ENCODE data around the gene TSHZ2.

The TSHZ2 gene

DNA sequence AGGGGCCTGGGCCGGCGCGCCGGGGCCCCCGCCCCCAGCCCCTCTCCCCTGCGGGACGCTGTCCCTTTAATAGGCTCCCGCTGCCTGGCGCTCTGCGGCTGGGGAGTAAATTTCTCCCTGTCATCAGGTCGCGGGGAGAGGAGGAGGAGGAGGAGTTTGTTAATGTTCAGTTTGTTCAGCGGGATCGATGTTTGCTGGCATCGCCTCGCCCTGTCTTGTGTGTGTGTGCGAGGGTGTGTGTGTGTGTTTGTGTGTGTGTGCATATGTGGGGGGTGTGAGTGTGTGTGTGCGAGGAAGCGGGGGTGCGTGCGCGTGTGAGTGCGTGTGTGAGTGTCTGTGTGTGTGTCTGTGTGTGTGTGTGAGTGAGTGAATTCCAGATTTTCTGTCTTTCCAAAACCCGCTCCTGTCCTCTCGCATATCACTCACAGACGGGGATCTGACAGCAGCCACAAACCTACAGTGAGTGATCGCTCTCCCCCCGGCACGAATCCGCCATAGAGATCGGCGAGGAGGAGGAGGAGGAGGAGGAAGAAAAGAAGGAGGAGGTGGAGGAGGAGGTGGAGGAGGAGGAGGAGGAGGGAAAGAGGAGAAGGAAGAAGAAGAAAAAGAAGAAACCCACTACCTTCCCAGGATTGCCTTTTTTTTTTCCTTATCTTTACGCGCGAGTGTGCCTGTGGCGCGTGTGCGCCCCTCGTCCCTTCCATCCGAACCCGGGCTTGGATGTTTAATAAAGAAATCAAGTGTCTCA is at the start of gene TSHZ2:
Gene TSHZ2, plus strand, starts transcription at position 169 of the 748 bp plus-strand sequence. CDS start 936 bp downstream, outside the sequence.
- DNase-seq (ENCODE audit: low spot score) = no peak

GRCh38 chr20:52922436-52922835 is 49.7 kb upstream of the TSHZ2 start:
- no peak for DNase-seq (ENCODE audit: low spot score)

DNA sequence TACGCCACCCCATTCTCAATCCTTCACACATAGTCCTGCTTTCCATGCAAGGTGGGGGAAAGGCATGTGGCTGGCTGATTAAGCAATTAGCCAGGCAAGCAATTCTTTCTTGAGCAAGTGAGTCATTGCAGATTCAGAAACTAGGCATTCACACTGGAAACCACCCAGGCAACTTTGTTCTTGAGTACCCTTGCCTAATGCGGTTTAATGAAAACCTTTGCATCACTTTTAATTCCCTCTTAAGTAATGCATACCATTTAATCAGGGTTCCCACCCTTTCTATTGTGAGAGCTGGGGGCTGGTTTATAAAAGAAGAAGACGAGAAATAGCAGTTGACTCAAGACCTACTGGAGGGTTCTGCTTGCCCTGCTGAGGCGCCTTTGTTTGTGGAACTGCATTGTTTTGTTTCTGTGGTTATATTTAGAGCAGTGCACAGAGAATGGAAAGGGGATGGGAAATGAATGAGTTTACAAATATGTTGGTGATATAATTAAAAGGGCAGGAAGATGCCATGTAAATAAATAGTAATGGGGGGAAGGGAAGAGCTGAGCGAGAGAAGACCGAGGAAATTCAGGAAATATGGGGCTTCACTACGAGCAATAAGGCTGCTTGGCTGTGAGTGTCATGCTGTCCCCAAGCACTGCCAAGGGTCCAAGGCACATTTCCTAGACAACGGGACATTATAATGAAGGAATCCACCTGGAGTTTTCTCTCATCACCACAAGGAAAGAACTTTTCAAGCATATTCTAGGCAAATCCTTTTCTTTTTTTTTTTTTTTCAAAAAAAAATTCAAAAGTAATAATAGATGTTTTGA is 48.8 kb upstream of the TSHZ2 start:
- no peak for DNase-seq (ENCODE audit: low spot score)

DNA sequence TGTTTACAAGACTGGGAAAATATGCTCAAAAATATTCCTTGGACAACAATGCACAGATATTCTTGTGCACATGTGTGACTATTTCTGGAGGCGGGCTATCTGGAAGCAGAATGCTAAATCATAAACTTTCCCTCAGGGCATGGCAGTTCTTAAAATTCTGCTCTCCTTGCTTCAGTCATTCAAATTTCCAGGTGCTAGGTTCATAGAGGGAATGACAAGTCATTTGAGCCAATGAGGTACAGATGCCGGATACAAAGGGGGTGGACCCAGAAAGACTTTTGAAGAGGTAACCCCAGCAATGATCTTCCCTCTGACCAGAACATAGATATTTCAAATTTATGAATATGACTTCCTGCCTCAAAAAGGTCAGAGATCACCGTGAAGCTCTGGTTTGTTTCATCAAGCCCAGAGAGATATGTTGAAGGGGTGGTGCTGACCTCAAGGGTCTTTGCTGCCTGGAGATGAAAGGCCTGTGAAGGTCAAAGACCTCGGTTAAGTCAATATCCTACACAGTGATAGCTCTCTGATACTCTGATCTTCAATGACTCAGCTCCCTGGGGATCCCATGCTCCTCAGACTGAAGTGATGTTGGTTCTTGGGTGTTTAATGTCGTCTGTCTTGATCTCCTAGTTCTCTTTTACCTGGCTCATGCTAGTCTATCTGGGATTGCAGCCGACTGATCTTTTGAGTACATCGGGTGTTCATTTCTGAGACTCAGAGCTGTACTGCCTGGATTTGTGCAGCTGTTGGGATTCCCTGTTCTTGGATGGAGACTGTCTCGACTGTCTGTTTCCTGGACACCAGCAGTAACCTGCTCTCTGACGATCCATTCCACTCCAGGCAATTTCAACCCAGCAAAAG is 47.5 kb upstream of the TSHZ2 start:
- no peak for DNase-seq (ENCODE audit: low spot score)

DNA sequence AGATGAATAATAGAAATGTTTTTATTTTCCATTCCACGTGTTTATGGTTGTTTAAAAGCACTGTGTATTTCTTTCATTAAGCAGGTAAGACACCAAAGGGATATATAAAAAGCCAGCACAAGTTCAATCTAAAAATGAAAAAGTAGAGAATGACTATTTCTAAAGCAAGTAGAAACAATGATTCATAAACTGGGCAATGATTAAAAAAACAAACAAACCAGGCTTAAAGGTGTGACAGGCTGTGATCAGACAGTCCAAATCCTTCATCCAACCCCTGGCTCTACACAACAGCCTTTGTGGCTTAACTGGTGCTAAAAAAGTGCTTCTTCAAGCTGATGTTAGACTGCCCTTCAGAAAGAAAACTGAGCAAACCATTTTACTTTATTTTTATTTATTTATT is 45.7 kb upstream of the TSHZ2 start:
- DNase-seq (ENCODE audit: low spot score) = no peak

GRCh38 chr20:52933867-52934266 is 38.3 kb upstream of the TSHZ2 start:
- DNase-seq (ENCODE audit: low spot score) = no peak

DNA sequence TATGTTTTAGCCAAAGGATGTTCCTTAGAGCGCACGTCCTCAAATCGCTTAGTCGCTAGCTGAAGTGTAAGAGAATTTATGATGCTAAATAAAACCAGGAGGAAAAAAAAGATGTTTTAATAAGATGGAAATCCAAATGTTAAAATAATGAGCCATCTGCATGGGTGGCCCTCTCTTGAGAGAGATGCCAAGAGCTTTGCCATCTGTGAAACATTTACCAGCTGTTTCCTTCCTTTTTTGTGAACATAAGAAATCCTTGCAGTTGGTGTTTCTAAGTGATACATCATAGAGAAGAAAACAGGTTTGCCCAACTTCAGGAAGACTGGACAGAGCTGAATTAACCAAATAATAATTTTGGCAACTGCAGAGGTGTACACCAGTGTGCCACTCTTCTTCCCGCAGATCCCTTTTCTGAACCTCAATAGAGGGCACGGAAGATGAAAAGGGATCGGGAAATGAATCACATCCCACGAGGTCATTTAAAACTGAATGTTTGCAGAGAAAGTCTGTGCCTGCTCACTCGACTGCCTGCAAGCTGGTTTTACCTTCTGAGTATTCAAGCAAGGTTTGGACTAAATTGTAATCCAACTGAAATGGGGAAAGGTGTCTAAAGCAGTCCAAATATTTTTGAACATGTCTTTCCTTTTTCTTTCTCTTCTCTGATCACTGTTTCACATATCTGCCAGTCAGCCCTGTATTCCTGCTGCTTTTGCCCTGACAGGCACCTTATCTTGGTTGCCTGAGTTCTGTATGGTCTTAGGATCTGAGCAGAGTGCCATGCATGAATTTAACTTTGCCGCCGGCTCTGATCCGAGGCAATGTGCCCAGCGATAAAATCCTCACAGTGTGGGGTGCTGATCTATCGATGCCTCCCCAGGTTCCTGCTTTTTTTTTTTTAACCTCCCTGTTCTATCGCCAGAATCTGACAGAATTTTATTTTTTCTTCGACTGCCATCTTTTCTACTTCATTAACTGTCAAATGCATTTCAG is 35.5 kb upstream of the TSHZ2 start:
- peak; percentile 5 for DNase-seq (ENCODE audit: low spot score)

GRCh38 chr20:52937591-52938100 is 34.5 kb upstream of the TSHZ2 start:
- no peak for DNase-seq (ENCODE audit: low spot score)

- no peak for DNase-seq (ENCODE audit: low spot score)
These were observed 33.0 kb upstream of the TSHZ2 start for GRCh38 chr20:52939141-52939540.

GRCh38 chr20:52941808-52942207 is 30.4 kb upstream of the TSHZ2 start:
- peak; percentile 62 for DNase-seq (ENCODE audit: low spot score)

DNA sequence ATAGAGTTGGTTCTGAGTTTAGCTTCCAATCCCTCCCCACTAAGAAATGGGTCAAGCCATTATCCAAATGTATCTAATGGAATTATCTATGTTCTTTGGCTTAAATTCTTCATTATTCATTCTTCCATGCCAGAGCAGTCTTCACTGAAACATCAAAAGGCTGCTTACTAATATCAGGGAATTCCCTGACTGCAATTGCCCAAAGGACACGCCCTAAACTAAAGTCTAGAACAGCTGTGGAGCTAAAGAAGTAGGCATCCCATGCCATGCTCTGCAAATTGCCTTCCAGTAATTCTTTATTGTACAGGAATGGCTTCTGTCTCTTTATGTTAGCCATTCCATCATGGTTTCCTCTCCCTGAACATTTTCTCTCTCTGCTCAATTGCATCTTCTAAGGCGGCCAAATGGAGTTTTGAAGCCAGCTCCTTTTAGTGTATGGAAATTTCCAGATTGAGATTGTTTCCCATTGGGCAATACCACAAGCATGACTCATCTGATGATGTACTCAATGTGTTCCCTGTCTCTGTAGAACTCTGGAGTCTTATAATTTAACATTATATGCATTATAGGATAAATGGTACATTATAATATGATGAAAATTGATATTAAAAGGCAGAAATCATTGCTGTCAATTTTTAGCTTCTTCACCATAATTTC is 28.8 kb upstream of the TSHZ2 start:
- no peak for DNase-seq (ENCODE audit: low spot score)

DNA sequence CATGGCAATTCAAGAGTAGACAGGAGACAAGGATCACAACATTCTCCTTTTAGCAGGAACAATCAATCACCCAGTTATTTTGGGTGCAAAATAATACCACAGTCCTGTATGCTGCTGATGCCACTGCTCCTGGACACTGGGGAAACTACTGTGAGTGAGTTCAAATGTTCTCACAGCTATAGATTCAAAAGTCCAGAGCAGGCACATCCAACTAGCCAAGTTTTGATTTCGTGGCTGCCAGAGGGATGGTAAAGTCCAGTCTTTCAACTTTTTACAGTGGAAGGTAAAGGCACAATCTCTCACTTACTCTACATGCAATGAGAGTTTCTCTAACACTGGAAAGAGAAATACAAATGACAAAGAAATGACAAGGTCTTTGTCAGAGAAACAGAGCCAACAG is 26.9 kb upstream of the TSHZ2 start:
- DNase-seq (ENCODE audit: low spot score) = no peak

GRCh38 chr20:52945862-52946522 is 26.2 kb upstream of the TSHZ2 start:
- DNase-seq (ENCODE audit: low spot score) = no peak

DNA sequence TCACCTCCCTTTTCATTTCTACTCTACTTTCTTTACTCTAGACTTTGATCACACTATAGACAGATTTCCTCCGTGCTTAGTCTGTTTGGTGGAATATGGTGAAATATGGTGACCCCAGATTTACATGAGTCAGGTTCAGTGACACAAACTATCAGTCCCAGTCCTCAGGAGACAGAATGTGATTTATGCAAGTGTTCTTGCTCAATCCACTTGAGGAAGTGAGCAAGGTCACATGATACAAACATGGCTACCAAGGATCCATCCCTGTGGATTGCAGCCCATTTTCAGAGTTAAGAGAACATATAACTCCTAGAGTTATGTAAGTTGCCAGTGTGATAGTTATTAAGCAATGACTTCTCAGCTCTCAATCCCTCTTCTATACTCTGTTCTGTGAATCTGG is 23.7 kb upstream of the TSHZ2 start:
- no peak for DNase-seq (ENCODE audit: low spot score)

DNA sequence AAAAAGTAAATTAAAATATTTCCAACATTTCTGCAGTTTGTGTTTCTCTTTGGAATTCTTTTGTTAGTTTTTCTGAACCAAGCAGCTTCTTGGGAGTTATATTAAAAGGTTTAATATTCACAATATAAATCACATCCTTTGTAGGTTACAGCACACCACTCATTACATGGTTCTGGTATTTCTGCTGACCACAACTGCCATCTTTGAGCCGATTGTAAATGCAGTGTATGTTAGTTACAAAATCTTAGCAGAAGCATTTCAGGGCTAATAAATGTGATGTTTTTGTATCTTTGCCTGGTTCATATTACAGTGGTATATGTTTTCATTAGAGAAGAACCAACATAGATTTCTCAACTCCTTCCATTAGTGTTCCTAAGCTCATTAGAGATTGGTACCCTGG is 19.1 kb upstream of the TSHZ2 start:
- no peak for DNase-seq (ENCODE audit: low spot score)

- no peak for DNase-seq (ENCODE audit: low spot score)
These were observed 17.3 kb upstream of the TSHZ2 start for GRCh38 chr20:52954849-52955248.

DNA sequence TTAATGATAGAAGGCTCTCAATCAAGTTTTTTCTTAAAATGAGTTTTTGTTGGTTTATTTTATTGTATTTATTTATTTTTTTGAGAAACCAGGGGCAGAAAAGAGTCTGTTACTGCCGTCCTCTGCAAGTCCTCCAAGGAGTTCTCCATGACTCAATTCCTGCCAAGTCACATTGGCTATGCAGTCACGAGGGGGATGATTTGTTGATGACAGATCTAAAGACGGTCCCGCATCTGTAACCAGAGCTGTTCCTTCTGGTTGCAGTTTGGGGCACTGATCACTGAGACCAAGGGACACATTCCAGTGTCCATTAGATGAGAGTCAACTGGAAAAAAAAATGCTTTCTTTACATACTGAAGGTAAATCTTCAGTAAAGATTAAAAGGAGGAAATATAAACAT is 13.9 kb upstream of the TSHZ2 start:
- no peak for DNase-seq (ENCODE audit: low spot score)

- DNase-seq (ENCODE audit: low spot score) = no peak
These were observed 13.0 kb upstream of the TSHZ2 start for GRCh38 chr20:52959125-52959524.

- no peak for DNase-seq (ENCODE audit: low spot score)
These were observed 10.0 kb upstream of the TSHZ2 start for GRCh38 chr20:52962183-52962582.

- DNase-seq (ENCODE audit: low spot score) = no peak
These were observed 9.0 kb upstream of the TSHZ2 start for GRCh38 chr20:52963131-52963530.
